ENCODE measurements around the gene RTKN. TPM values are rescaled to one million over a fixed set of nuclear protein-coding genes. Genes with fewer than 3 reads are reported as not detected.

RTKN gene
- total and polyA plus RNA-seq, 2 experiments from 2014 or later = 74.2 to 77.5 TPM

DNA sequence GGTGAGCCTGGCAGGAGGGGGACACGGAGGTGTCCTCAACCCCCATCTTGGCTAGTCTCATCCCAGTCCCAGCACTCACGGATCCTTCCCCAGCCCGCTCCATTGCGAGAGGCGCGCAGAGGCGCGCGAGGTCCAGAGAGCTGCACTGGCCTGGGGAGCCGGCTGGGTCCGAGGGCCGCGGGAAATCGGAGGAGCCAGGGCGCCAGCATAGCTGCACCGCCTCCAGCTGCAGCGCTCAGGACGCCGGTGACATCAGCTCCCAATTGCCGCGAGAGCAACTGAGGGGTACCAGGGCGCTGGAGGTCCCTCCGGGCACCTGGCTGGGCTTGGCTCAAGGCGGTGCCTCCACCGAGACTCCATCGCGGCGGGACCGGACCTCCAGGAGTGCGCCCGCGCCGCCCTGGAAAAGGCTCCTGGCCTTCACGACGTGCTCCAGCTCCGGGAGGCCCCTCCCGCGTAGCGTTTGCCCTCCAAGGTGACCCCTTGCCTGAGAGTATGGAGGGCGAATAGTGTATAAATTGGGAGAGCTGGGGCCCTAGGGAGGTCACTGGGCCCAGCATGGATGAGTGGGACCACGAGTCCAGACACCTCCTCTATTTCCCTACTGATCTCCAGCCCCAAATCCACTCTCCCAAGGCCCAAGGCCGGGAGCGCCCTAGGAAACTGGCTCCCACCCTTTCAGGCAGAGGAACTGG, 5.5 kb downstream of the RTKN start:
- Histone ChIP-seq H3K36me3 (replicated peaks; ENCODE audit: insufficient read depth, low read depth) (no peaks in the 10 kb centered on the region), H3K79me2 (peaks cover 80% of the 10 kb centered on the region), H4K20me1 (ENCODE audit: insufficient read depth, poor library complexity, severe bottlenecking) (peaks cover 46% of the 10 kb centered on the region), H3K9me3 (ENCODE audit: low read depth) (no peaks in the 10 kb centered on the region), H3K27me3 (no peaks in the 10 kb centered on the region), H2AFZ (no peak overlapping the region), H3K9me2 (replicated peaks; ENCODE audit: insufficient read depth) (no peaks in the 10 kb centered on the region), H3K4me1 (ENCODE audit: insufficient read depth) (peaks cover 16% of the 10 kb centered on the region), H3K4me3 (no peak overlapping the region), H3K4me2 (no peak overlapping the region), H3K27ac (no peak overlapping the region)
- TF ChIP-seq, protein P1, sequence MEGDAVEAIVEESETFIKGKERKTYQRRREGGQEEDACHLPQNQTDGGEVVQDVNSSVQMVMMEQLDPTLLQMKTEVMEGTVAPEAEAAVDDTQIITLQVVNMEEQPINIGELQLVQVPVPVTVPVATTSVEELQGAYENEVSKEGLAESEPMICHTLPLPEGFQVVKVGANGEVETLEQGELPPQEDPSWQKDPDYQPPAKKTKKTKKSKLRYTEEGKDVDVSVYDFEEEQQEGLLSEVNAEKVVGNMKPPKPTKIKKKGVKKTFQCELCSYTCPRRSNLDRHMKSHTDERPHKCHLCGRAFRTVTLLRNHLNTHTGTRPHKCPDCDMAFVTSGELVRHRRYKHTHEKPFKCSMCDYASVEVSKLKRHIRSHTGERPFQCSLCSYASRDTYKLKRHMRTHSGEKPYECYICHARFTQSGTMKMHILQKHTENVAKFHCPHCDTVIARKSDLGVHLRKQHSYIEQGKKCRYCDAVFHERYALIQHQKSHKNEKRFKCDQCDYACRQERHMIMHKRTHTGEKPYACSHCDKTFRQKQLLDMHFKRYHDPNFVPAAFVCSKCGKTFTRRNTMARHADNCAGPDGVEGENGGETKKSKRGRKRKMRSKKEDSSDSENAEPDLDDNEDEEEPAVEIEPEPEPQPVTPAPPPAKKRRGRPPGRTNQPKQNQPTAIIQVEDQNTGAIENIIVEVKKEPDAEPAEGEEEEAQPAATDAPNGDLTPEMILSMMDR (IDR thresholded peaks at IDR 0.05; ENCODE audit: poor library complexity) = no peak
- TF ChIP-seq EZH2phosphoT487 (IDR thresholded peaks at IDR 0.05; ENCODE audit: low read depth, severe bottlenecking, unreplicated experiment) (no peak), EZH2 (IDR thresholded peaks at IDR 0.05; ENCODE audit: borderline replicate concordance) (no peak)
- 98% methylated on average over 43 of the region's 43 CpGs for WGBS (ENCODE audit: low lambda C conversion rate, missing lambda C conversion rate)
- no peak for DNase-seq (ENCODE audit: low spot score)

DNA sequence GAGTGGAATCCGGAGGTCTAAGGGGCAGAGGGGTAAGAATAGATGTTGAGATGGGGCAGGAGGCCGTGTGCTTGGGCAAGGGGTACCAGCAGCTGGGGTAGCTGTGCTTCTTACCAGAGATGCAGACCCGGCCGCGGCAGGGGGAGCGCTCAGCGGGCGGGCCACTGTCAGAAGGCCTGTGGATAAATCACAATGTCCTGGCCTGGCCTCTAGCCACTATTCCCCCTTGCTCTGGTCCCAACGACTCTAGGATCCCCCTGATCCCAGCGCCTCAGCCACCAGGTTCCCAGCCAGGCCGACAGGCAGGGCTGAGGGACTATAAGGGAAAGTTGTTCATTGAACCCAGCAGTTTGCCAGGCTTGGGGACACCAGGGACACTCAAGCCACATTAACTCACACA, 11.2 kb downstream of the RTKN start:
- TF ChIP-seq EZH2 (IDR thresholded peaks at IDR 0.05; ENCODE audit: borderline replicate concordance) = no peak
- no peak for TF ChIP-seq EZH2phosphoT487 (IDR thresholded peaks at IDR 0.05; ENCODE audit: low read depth, severe bottlenecking, unreplicated experiment)
- TF ChIP-seq, protein P1 (IDR thresholded peaks at IDR 0.05; ENCODE audit: poor library complexity) = no peak
- Histone ChIP-seq H3K4me2 (no peak overlapping the region), H3K9me2 (replicated peaks; ENCODE audit: insufficient read depth) (no peaks in the 10 kb centered on the region), H3K36me3 (replicated peaks; ENCODE audit: insufficient read depth, low read depth) (no peaks in the 10 kb centered on the region), H3K79me2 (peaks cover 37% of the 10 kb centered on the region), H3K9me3 (ENCODE audit: low read depth) (no peaks in the 10 kb centered on the region), H3K27me3 (no peaks in the 10 kb centered on the region), H2AFZ (no peak overlapping the region), H3K4me1 (ENCODE audit: insufficient read depth) (peaks cover 16% of the 10 kb centered on the region), H3K4me3 (no peak overlapping the region), H3K27ac (peak overlapping the region; percentile 69), H4K20me1 (ENCODE audit: insufficient read depth, poor library complexity, severe bottlenecking) (peaks cover 14% of the 10 kb centered on the region)
- WGBS (ENCODE audit: low lambda C conversion rate, missing lambda C conversion rate) = 94% methylated on average over 11 of the region's 11 CpGs
- no peak for DNase-seq (ENCODE audit: low spot score)

DNA sequence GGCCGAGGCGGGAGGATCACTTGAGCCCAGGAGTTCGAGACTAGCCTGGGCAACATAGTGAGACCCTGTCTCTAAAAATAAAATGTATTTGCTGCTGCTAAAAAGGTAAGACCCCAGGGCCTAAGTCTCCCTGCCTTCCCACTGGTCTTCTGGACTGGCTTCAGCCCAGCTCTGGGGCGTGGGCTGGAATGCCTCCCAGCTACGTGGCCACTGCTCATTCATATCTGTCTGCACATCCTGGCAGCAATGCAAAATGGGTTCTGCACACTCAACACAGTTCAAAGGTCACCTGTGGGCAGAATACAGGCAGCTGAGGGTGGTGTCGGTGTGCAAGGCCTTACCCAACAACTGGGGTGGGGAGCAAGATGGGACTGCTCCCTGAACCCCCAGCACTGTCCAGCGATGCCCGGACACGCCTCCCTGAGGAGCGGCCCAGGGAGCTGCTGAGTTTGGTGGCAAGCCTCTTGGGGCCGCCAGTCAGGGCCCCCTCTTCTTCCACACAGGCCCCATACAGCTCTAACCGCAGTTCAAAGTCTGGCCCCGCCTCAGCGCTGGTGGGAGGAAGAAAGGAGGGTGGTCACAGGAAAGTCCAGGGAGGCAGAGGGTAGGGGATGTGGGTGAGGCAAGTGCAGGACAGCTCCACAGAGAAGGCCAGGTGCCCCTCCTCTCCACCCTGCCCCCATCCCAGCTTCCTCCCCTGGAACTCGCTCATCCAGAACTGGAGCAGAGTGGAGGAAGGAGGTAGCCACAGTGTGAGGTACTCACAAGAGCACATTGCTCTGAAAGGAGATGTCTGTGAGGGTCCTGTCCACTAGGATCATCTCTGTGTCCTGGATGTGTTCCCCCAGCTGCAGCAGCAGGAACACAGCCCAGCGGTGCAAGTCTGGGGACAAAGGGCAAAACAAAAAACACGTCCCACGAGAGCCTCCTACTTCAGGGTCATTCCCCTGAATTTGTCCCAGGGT, 12.0 kb downstream of the RTKN start:
- Histone ChIP-seq H3K27me3 (no peaks in the 10 kb centered on the region), H3K4me2 (no peak overlapping the region), H3K9me3 (ENCODE audit: low read depth) (no peaks in the 10 kb centered on the region), H3K9me2 (replicated peaks; ENCODE audit: insufficient read depth) (no peaks in the 10 kb centered on the region), H2AFZ (no peak overlapping the region), H3K36me3 (replicated peaks; ENCODE audit: insufficient read depth, low read depth) (no peaks in the 10 kb centered on the region), H4K20me1 (ENCODE audit: insufficient read depth, poor library complexity, severe bottlenecking) (peaks cover 12% of the 10 kb centered on the region), H3K4me3 (no peak overlapping the region), H3K27ac (peak overlapping the region; percentile 69), H3K79me2 (peaks cover 29% of the 10 kb centered on the region), H3K4me1 (ENCODE audit: insufficient read depth) (peaks cover 16% of the 10 kb centered on the region)
- TF ChIP-seq, protein P1 (IDR thresholded peaks at IDR 0.05; ENCODE audit: poor library complexity) = no peak
- no peak for TF ChIP-seq EZH2phosphoT487 (IDR thresholded peaks at IDR 0.05; ENCODE audit: low read depth, severe bottlenecking, unreplicated experiment)
- no peak for TF ChIP-seq EZH2 (IDR thresholded peaks at IDR 0.05; ENCODE audit: borderline replicate concordance)
- DNase-seq (ENCODE audit: low spot score) = peak; percentile 54
- 85% methylated on average over 18 of the region's 18 CpGs for WGBS (ENCODE audit: low lambda C conversion rate, missing lambda C conversion rate)
